Fibroblast of pulmonary artery (primary cell): ENCODE results near the gene TMEM129.

Experiments used
- DNase-seq: peaks from one replicate; pipeline ENCODE4 v3.0.0-alpha.2; 2010; ENCODE audit warnings: low read depth
- H3K4me3 ChIP-seq: replicated peaks from 2 replicates; pipeline ENCODE4 v1.5.1; 2011; ENCODE audit warnings: low read depth, mild to moderate bottlenecking, control low read depth, low read length, moderate library complexity
- TF ChIP-seq, protein P1 (sequence below): IDR thresholded peaks from 2 replicates; pipeline ENCODE4 v1.5.1; 2011; ENCODE audit warnings: mild to moderate bottlenecking, control low read depth, low read length, inconsistent platforms; ENCODE audit errors: missing control alignments

TMEM129 gene

DNA sequence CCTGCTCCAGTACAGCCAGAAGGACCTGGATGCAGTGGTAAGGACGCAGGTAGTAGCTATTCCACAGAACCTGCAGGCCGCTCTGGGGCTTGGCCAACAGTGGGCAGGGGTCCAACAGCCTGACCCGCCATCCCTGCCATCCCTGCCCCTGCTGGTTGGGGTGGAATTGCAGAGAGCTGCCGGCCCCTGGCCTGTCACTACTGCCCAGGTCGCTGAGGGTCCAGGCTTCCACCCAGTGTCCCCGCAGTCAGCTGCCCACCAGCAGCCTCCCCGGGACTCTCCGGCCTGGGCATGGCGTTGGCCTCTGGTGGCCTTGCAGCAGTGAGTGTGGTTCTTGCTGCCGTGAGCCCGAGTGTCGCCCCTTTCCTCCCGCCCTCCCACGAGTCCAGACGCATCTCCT is 16.5 kb upstream of the TMEM129 start:
- TF ChIP-seq, protein P1, sequence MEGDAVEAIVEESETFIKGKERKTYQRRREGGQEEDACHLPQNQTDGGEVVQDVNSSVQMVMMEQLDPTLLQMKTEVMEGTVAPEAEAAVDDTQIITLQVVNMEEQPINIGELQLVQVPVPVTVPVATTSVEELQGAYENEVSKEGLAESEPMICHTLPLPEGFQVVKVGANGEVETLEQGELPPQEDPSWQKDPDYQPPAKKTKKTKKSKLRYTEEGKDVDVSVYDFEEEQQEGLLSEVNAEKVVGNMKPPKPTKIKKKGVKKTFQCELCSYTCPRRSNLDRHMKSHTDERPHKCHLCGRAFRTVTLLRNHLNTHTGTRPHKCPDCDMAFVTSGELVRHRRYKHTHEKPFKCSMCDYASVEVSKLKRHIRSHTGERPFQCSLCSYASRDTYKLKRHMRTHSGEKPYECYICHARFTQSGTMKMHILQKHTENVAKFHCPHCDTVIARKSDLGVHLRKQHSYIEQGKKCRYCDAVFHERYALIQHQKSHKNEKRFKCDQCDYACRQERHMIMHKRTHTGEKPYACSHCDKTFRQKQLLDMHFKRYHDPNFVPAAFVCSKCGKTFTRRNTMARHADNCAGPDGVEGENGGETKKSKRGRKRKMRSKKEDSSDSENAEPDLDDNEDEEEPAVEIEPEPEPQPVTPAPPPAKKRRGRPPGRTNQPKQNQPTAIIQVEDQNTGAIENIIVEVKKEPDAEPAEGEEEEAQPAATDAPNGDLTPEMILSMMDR: no peak
- no peak for DNase-seq
- H3K4me3 ChIP-seq: no peak overlapping the region

DNA sequence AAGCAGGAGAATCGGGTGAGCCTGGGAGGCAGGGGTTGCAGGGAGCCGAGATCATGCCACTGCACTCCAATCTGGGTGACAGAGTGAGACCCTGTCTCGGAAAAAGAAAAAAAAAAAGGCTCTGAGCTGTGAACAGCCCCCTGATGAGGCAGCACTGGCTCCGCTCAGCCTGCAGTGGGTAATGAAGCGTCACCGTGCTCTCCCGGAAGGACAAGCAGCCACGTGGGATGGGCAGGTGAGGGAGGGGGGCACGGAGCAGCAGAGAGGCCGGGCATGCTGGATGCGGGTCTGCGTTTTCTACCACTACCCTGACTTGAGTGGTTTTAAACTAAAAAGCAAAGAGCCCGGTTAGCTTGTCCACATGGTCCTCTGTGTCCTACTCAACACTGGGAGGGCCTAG is 15.7 kb upstream of the TMEM129 start:
- no peak for DNase-seq
- no peak overlapping the region for H3K4me3 ChIP-seq
- TF ChIP-seq, protein P1: no peak

DNA sequence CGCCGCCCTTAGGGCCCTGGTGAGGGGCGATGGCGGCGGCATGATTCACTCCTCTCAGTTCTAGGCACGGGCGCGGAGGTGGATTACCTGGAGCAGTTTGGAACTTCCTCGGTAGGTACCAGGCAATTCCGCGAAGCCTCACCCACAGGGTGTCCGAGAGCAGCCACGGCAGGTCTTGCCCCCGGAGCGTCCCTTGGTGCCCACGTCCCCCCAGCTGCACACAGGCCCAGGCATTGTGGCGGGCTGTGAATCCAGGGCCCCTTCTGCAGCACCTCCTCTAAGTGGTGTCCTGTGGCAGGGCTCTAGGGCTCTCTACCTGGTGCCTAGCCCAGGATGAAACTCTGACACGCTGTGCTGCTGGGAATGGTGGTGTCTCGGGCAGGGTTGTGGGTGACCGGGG is 14.1 kb upstream of the TMEM129 start:
- TF ChIP-seq, protein P1: no peak
- no peak overlapping the region for H3K4me3 ChIP-seq
- no peak for DNase-seq

DNA sequence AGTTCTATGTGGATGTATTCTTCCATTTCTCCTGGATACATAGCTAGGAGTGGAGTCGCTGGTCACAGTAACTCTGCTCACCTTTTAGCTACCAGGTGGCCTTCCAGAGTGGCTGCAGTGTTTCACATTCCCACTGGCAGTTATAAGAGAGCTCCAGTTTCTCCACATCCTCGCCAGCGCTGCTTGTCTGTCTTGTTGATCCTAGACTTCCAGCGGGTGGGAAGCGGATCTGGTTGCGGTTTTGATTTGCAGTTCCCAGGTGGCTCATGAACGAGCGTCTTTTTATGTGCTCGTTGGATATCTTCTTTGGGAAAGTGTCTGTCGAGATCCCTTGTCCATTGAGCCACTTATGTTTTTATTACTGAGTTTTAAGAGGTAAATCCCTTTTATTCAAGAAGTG is 11.8 kb upstream of the TMEM129 start:
- DNase-seq: no peak
- TF ChIP-seq, protein P1: no peak
- no peak overlapping the region for H3K4me3 ChIP-seq

DNA sequence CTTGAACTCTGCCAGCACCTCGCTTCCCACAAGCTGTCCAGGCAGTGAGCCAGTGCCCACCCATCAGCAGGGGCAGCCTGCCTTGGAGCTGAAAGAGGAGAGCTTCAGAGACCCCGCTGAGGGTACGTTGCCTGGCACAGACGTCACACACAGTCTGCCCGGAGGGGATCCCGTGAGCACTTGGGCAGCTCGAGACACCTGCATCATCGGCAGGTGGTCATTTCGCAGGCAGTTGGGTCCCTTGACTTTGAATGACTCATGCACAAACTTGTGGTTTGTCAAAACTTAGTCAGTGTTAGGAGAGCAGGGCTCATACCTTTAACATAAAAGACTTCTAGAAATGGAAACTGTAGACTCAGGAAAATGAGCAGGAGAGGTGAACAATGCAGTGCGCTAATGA is 10.1 kb upstream of the TMEM129 start:
- DNase-seq: no peak
- no peak overlapping the region for H3K4me3 ChIP-seq
- TF ChIP-seq, protein P1: no peak

DNA sequence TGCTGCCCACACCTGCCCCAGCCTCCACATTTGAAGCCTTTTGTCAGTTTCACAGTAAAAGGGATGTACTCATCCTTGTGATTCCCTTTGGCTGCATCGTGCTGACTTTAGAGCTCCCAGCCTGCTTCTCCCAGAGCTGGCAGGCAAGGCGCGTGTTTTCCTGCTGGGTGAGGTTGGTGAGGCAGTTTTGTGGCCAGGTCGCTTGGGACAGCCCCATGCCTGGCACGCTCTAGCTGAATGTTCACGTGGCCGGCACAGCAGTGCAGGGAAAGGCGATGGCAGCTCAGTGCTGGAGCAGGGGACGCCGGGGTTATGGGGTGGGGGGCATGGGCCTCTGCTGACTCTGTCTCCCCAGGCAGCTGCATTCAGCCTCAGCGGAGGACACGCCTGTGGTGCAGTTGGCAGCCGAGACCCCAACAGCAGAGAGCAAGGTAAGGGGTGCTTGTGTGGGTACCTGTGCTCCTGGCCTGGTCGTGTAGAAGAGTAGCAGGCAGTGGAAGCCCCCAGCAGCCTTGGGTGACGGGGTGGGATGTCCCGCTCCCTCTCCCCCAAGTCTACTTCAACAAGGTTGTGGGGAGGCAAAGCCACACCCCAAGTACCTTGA is 9.5 kb upstream of the TMEM129 start:
- TF ChIP-seq, protein P1: no peak
- DNase-seq: no peak
- H3K4me3 ChIP-seq: no peak overlapping the region
